HG02642 (cell line): ENCODE results near the gene NFKBIB.
"Not testable (repeated sequence)": the region's sequence is repeated elsewhere in the genome, so short reads cannot be mapped to it uniquely, and the experiment has no call there.

Experiments
- ATAC-seq: cut with Tn5 transposase; IDR thresholded peaks from one replicate; pipeline ENCODE4 v1.9.1; 2021; ENCODE audit warnings: mild to moderate bottlenecking; ENCODE audit not compliant: unreplicated experiment, poor library complexity

Gene NFKBIB

DNA sequence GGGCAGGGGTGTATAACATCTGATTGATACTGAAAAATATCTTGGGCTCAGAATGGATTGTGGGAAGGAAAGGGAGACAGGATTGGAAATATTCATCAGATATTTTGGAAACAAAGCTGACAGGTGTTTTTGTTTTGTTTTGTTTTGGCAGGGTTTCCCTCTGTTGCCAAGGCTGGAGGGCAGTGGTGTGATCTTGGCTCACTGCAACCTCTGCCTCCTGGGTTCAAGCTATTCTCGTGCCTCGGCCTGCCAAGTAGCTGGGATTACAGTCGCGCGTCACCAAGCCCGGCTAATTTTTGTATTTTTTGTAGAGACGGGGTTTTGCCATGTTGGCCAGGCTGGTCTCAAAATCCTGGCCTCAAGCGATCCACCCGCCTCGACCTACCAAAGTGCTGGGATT is 26.4 kb upstream of the NFKBIB start:
- ATAC-seq, result not testable (repeated sequence)

DNA sequence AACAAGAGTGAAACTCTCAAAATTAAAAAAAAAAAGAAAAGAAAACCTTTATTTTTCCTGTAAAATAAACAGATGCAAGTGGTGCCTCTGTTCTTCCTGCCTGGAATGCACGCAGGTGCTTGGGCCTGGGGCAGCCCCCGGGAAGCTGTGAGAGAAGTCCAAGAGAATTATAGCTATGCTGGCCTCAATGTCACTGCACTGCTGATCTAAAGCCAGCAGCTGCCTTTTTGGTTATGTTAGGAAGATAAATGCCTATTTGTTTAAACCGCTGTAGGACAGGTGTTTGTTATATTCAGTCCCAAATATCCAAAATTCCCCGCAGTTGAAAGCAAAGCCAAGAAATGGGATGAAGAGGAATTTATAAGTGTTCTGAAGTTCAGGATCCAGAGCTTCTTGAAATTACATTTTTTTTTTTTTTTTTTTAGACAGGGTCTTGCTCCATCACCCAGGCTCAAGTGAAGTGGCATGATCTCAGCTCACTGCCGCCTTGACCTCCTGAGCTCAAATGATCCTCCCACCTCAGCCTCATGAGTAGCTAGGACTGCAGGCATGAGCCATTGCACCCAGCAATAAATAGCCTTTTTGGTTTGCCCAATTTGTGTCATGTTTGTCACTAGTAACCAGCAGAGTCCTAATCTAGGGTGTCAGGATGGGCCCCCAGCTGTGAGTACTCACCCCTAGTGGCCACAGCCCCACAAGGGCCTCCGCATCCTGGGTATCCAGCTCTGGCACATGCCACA is 23.9 kb upstream of the NFKBIB start:
- no peak for ATAC-seq

DNA sequence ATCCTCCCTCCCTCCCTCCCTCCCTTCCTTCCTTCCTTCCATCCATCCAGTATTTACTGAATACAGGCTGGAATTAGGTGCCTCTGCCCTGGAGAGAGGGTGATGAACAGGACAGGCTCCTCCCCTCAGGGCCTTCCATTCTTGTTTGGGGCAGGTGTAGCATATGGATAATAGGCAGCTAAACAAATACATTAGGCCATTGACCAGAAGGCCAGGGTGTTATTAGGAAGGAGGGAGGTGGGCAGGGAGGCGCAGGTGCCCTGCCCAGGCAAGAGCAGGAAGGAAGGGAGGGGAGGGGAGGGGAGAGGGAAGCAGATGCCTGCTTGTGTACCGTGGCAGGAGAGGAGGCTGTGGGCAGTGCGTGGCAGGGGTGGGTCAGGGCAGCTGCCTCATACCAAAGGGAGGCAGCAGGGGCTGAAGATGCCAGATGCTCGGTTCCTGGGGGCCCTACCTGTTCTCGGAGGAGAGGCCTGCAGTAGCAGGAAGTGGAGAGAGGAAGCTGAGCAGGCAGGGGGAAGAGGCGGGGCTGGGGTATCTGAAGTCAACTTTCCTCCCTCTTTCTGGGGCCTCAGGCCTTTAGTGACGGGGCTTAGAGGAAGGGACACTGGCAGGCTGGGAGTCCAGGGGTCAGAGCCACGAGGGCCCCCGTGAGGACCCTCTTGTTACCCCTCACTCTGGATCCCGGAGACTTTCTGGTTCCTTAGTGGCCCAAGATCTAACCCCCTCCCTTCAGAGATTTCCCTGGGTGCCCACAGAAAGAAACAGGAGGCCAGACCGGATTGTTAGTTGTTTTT is 21.8 kb upstream of the NFKBIB start, which contains the start of gene RINL:
RINL (minus strand) TSS at position 495 of the 794 bp plus-strand sequence. CDS start 1,533 bp downstream, outside the sequence.
- peak; percentile 63 for ATAC-seq

DNA sequence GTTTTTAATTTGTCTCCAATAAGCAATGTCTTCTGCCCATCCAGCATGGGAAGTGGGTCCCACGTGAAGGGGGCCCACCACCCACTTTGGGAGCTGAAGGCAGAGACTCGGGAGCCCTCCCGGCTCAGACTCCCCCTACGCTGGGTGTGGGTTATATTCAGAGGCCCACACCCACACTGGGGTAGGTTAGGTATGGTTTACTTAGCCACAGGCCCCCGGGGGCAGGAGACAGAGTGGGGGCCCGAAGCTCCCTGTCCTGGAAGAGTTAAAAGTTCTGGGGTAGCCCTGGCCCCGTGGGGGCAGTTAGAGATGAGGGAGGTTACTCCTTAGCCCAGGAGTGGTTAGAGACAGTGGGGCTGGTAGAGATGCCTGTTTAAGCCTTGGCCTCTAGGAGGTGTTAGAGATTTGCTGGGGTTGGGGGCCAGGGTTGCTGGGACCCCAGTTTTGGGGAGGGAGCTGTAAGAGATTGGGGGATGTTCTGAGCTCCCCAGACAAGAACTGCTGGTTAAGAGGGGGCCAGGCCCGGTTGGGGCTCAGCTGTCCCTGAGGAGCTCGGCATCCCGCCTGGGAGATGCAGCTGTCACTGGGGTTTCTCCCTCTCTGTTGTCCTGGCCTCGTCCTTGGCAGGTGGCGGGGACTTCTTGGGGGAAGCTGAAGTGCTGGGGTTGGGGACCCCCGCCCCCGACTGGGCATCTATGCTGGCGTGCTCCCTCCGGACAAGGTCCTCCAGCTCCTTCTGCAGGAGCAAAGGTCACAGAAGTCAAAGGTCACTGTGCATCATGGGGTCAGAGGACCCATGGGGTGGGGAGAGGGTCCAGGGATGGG is 21.0 kb upstream of the NFKBIB start:
- ATAC-seq, result peak; percentile 17

DNA sequence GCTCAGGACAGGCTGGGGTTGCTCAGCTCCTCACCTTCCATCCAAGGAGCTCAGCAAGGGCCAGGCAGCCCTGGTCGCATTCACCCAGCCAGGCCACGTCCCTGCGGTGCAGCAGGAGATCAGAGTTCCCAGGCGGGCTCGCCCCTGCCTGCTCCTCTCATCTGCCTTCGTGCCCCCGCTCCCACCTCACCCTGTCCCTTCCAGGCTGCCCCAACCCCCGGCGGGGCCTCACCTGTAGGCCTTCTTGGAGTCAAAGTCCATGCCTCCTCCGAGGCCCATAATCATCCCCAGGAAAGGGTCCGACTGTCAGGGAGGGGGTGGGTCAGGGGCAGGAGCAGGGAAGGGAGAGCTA is 20.4 kb upstream of the NFKBIB start:
- no peak for ATAC-seq

DNA sequence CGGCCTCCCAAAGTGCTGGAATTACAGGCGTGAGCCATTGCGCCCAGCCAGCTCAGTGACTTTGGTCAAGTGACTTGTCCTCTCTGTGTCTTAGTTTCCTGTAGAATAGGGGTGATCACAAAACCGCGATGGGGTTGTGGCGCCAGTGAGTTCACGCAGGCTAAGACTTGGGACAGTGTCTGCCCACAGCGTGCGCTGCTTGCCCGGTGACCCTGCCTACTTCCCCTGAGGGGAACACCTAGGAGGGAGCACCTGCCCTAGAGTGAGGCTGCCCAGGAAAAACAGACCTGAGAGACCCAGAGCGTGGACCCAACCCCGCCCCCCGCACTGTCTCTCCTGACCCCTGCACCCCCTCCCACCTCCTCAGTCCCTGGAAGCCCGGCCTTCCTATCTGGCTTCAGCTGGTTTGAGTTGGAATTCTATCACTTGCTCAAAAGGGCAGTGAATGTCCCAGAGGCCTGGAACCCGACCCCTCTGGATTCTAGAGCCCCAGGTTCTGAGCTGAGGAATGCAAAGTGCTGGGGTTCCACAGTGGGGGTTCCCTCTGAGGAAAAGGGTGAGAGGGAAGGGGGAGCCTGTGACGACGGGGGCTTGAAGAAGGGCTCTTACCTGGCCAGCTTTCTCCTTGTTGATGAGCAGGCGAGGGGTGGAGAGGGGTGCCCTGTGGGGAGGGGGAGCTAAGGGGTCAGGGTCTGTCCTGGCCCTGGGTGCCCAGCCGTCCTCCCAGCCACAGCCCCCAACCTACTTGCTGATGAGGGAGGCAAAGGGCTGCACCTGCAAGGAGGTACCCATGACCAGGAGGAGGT is 19.5 kb upstream of the NFKBIB start:
- ATAC-seq, result no peak

DNA sequence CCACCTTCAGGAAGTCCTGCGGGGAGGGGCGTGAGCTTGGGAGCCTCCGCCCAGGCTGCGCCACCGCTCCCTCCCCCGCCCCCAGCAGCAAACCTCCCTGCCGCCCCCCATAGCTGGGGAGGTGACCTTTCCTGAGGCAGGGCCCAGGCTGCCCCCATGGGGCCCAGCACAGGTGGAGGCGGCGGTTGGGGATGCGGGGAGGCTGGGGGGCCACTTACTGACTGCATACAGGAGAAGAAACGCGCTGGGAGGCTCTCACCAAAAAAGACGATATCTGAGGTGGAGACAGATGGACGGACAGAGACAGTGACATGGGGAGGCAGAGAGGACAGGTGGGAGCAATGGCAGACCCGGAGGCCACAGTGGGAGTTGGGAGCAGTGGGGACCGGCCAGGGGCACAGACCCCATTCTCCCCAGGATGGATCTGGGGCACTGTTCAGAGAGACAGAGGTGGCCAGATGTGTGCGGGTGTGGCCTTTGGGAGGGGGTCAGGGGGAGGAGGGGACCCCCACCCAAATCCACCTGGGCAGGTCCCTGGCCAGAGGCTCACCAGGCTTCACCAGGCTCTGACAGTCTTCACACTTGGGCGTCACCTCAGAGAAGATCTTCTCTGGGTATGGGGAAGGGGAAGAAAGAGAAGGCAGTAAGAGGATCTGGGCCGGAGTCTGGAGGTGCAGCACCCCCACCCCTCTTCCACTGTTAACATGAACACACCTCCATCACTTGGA is 18.7 kb upstream of the NFKBIB start:
- no peak for ATAC-seq

DNA sequence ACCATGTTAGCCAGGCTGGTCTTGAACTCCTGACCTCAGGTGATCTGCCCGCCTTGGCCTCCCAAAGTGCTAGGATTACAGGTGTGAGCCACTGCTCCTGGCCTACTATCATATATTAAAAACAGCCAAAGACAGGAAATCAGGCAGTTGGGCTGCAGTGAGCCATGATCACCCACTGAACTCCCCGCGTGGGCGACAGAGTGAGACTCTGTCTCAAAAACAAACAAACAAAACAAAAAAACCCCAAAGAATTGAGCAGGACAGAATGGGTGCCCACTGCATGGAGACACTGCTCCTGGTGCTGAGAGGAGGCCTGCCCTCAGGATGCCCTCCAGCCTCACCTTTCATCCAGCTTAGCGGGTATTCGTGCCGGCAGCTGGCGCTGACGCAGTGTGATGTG is 16.5 kb upstream of the NFKBIB start:
- no peak for ATAC-seq

DNA sequence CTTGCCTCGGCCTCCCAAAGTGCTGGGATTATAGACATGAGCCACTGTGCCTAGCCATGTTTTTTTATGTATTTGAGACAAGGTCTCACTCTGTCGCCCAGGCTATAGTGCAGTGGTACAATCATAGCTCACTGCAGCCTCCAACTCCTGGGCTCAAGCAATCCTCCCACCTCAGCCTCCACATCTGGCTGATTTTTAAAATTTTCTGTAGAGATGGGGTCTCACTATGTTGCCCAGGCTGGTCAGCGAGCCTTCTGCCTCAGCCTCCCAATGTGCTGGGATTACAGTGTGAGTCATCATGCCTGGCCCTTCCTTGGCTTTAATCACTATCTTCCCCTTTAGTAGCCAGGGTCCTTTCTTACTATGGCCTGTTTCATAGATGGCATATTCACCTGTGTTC is 15.1 kb upstream of the NFKBIB start:
- not testable (repeated sequence) for ATAC-seq

DNA sequence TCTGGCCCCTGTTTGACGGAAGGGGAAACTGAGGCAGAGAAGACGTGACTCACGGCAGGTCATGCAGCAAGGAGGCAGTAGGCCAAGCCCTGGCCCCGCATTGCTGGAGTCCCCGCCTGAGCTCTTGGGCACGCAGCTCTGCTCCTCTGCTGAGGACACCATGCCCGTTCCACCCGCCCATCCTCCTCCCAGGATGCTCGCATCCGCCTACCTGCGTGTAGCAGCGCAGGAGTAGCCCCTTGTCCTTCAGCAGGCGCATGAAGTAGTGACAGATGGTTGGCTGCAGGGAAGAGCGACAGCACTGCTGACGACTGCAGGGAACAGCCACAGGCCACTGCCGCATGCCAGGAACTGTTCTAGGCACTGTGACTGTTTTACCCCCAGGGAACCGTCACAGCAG is 10.9 kb upstream of the NFKBIB start:
- no peak for ATAC-seq

DNA sequence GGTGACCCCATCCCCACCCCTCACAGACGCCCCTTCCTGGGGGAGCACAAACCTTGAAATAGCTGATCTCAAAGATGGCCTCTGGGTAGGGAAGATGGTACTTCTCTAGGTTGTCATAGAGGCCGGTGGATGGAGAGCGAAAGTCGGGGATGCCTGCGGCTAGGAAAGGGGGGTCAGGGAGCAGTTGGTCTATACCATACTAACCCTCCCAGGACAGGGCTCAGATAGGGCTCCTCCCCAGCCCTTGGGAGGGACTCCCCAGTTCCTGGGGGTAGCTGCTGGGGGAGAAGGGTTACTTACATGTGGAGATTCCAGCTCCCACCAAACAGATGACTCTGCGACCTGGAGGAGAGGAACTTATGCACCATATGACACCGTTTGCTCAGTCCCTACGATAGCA is 10.0 kb upstream of the NFKBIB start:
- ATAC-seq, result no peak

DNA sequence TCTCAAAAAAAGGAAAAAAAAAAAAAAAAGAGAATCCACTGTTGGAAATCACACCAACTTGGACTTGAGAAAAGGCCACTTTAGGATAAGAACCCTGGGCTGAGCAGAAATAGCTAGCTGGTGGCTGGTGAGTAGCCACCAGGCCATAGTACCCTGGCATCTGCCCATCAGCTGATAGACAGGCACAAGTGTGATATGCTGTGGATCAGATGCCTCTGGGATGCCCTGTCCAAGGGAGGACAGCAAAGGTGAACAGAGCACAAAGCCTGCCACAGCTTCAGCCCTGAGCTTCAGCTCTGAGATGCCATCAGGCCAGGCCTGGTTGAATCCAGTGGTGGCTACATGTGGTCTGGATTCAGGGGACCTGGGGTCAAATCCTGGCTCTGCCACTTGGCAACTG is 9.1 kb upstream of the NFKBIB start:
- ATAC-seq, result no peak

DNA sequence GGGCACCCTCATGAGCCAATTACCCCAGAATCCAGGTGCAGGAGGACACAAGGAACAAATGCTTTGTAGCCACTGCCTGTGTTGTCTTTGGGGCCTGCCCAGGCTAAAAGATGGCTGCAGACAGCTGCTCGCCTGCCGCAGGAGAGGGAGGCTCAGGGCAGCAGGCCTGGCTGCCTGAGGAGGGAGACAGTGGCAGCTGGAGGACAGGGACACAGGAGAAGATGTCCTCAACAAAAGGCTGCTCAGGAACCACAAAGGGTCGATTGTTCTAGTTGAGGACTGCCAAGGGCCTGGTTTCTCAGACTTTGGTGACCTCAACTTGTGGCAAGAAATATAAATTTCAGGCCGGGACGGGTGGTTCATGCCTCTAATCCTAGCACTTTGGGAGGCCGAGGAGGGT is 8.0 kb upstream of the NFKBIB start:
- no peak for ATAC-seq

DNA sequence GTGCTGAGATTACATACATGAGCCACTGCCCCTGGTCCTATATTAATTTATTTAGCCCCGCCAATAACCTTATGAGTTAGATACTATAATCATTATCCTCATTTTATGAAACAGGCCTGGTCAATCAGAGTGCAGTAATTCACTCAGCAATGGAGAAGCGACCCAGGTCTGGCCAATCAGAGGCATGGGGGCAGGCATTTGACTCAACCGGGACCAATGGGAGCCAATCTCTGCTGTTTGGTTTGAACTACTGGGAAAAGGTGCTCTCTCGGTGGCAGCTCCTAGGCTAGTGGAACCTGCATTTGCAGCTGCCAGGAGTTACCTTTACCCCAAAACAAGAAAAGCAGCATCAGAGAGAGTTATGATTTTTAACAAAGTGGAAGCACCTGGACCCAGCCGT is 6.9 kb upstream of the NFKBIB start:
- ATAC-seq, result no peak

DNA sequence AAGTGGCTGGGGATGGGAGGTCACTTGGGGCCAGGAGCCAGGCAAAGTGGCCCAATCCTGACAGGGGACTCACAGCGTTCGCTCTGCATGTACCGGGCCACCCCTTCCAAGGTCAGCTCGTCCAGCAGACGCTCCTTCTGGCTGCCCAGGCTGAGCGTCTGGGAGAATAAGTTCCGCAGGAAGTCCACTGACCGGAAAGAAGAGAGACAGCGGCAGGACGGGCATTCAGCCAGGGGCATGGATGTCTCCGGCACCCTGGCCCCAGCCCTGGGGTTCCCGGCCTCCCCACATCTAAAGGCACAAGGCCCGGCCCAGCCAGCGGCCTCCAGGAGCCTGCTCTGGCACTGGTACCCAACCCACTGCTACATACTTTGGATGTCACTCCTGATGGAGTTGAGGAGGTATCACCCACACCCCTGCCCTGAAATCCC is 6.4 kb upstream of the NFKBIB start:
- no peak for ATAC-seq

DNA sequence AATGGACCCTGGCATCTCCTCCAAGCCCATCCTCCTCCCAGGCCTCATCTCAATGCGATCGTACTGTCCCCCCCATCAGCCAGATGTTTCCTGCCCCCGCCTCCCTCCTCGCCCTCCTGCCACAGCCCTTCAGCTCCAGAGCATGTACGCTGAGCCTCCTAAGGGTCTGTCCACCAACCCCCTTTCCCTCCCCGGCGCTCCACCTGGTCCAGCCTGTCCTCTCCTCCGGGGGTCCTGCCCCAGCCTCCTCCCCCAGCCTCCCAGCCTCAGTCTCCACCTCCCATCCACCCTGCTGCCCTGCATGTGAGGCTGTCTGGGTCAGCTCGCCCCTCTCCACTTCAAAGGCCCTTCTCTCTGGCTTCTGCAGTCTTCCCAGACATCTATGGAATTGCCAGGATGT is 4.8 kb upstream of the NFKBIB start:
- no peak for ATAC-seq

DNA sequence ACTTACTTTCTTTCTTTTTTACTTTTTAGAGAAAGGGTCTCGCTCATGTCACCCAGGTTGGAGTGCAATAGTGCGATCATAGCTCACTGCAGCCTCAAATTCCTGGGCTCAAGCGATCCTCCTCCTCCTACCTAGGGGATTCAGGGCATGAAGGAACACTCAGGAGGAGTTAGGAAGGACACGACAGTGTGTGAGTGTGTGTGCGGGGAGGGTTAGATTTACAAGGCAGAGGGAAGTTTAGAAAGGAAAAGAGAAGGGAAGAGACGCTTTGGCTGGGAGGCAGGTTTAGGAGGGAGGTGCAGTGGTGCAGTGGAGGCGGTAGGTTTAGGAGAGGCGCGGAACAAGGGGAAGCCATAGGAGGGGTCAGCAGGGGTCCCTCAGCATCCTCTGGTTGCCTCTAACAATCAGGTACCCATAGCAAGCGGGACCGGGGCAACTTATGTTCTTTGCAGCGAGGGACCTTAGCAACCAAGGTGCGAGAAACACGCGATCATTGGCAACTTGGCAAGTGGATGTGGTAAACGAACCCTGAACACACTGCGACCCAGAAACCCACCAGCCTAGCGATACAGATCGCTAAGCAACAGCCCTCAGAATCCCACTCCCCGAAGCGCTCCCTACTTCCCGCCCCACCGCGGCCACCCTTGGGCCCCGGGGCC is 852 bp upstream of the NFKBIB start:
- ATAC-seq, result no peak

DNA sequence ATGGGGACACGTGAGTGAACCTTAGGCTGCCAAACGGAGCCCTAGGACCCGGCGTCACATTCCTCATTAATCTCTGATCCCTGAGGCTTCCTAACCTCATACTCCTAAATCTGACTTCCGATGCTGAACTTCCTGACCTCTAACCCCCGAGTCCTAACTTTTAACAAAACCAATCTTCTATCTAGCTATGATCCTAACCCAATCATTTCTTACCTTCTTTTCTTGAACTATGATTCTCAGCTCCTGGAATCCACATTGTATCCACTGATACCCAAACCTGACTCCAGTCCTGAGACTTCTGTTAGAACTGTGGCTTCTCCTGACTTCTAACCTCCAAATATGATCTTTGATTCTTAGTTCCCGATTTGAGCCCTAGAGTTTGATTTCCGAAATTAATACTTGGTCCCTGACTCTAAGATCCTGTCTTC is 447 bp downstream of the NFKBIB start:
- ATAC-seq, result no peak

DNA sequence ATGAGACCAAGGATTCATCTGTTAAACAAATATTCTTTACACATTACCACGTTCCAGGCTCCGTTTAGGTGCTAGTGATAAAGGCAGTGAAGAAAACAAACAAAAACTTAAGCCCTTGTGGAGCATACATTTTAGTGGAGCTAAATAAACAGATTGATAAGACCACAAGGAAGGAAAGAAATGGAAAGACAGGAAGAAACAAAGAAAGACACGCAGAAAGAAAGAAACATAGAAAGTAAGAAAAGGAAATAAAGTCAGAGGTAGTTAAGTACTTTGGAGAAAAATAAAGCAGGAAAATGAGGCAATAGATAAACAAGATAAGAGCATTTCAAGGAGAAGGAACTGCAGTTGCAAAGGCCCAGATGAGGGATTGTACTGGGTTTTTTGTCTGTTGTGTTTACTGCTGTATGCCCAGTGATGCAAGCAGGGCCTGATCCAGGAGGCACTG is 998 bp downstream of the NFKBIB start:
- ATAC-seq, result no peak
